Esophagus squamous epithelium (tissue), 4 donors: ENCODE measurements around the gene CENPL.
"Not testable (repeated sequence)": the region's sequence is repeated elsewhere in the genome, so short reads cannot be mapped to it uniquely, and the experiment has no call there.

Experiments used
- POLR2A ChIP-seq, 4 donors: fragments of 450-650 bp; IDR thresholded peaks; one replicate each; pipeline ENCODE4 v1.6.1; 2017; ENCODE audit warnings: antibody characterized with exemption in 4 of 4, mild to moderate bottlenecking in 4 of 4, moderate library complexity in 3 of 4
- TF ChIP-seq, protein P1 (sequence below), 6 experiments: fragments of 450-650 bp in 4 of 6; fragments of 200-600 bp in 2 of 6; sonication (generic) in 2 of 6; IDR thresholded peaks; one replicate each; pipeline ENCODE4 v1.5.1; 2016 to 2019; ENCODE audit warnings: antibody characterized with exemption in 6 of 6, mild to moderate bottlenecking in 4 of 6, moderate library complexity in 4 of 6

DNA sequence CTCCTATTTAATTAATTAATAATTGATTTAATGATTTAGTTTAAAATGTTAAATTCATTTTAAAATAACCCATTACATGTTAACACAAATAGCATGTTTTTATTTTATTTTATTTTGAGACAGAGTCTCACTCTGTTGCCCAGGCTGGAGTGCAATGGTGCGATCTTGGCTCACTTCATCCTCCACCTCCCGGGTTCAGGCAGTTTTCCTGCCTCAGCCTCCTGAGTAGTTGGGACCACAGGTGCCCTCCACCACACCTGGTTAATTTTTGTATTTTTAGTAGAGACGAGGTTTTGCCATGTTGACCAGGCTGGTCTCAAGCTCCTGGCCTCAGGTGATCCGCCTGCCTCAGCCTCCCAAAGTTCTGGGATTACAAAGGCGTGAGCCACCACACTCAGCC is 34.9 kb upstream of the CENPL start:
- TF ChIP-seq POLR2A (IDR thresholded peaks at IDR 0.05): not testable (repeated sequence)
- TF ChIP-seq, protein P1, sequence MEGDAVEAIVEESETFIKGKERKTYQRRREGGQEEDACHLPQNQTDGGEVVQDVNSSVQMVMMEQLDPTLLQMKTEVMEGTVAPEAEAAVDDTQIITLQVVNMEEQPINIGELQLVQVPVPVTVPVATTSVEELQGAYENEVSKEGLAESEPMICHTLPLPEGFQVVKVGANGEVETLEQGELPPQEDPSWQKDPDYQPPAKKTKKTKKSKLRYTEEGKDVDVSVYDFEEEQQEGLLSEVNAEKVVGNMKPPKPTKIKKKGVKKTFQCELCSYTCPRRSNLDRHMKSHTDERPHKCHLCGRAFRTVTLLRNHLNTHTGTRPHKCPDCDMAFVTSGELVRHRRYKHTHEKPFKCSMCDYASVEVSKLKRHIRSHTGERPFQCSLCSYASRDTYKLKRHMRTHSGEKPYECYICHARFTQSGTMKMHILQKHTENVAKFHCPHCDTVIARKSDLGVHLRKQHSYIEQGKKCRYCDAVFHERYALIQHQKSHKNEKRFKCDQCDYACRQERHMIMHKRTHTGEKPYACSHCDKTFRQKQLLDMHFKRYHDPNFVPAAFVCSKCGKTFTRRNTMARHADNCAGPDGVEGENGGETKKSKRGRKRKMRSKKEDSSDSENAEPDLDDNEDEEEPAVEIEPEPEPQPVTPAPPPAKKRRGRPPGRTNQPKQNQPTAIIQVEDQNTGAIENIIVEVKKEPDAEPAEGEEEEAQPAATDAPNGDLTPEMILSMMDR (IDR thresholded peaks at IDR 0.05): not testable (repeated sequence)
